K562 (cell line): ENCODE data around the gene RHOB. TPM values are rescaled to one million over a fixed set of nuclear protein-coding genes. Genes with fewer than 3 reads are reported as not detected.

Experiments
- ATF1 ChIP-seq, 2 experiments: fragments of 450-650 bp in 1 of 2; IDR thresholded peaks; 2 replicates each; pipeline ENCODE4 v1.6.1; 2016; ENCODE audit warnings: missing compliant biosample characterization in 1 of 2, missing genetic modification characterization in 1 of 2
- BCOR ChIP-seq: fragments of 450-650 bp; IDR thresholded peaks from 2 replicates; pipeline ENCODE4 v1.6.1; 2016
- CREBBP ChIP-seq: IDR thresholded peaks from one replicate; pipeline ENCODE4 v1.6.1; 2012; ENCODE audit warnings: low read depth, mild to moderate bottlenecking, control low read depth, inconsistent platforms, low read length
- EP400 ChIP-seq: fragments of 450-650 bp; IDR thresholded peaks from 2 replicates; pipeline ENCODE4 v1.6.1; 2017; ENCODE audit warnings: antibody characterized with exemption, mild to moderate bottlenecking, moderate library complexity
- PTBP1 ChIP-seq: fragments of 200-400 bp; formaldehyde crosslinking; IDR thresholded peaks from 2 replicates; pipeline ENCODE4 v1.6.1; 2017; ENCODE audit warnings: low read depth, low read length
- RBM39 ChIP-seq: fragments of 200-400 bp; formaldehyde crosslinking; optimal IDR thresholded peaks from 2 replicates; pipeline ENCODE3; 2018; ENCODE audit warnings: low read depth, low read length
- RFX1 ChIP-seq: fragments of 450-650 bp; IDR thresholded peaks from 2 replicates; pipeline ENCODE4 v1.6.1; 2016; ENCODE audit warnings: mild to moderate bottlenecking, moderate library complexity
- RNF2 ChIP-seq: sonication (generic); IDR thresholded peaks from 2 replicates; pipeline ENCODE4 v1.6.1; 2016
- SLC30A9 ChIP-seq: fragments of 250-450 bp; sonication (Bioruptor Pico); IDR thresholded peaks from 2 replicates; pipeline ENCODE4 v1.8.0; 2022; ENCODE audit warnings: mild to moderate bottlenecking, moderate library complexity
- TAF7 ChIP-seq: fragments of 450-650 bp; IDR thresholded peaks from 2 replicates; pipeline ENCODE4 v1.6.1; 2016; ENCODE audit warnings: missing genetic modification characterization, missing compliant biosample characterization
- ZNF324 ChIP-seq: fragments of 250-450 bp; sonication (Bioruptor Pico); IDR thresholded peaks from 2 replicates; pipeline ENCODE4 v1.4.0; 2020; ENCODE audit warnings: mild to moderate bottlenecking
- polyA plus RNA-seq, 8 experiments: library from polyadenylated mRNA; depleted of rRNA in 4 of 8; stranded (reverse) in 5 of 8; unstranded in 3 of 8; fragments of >200 nt; fragmentation: Nextera tagmentation in 2 of 8; fragmentation: Illumina TruSeq in 1 of 8; extraction: Ambion mirVana in 2 of 8; extraction: Trizol in 1 of 8; gene quantifications; 2 replicates each; pipeline versions ENCODE4 v1.2.1 to v1.2.3, GENCODE V29; 2011 to 2014; ENCODE audit warnings: inconsistent platforms in 1 of 8, missing spikeins in 1 of 8
- total RNA-seq, 7 experiments: library from RNA; depleted of rRNA in 6 of 7; stranded (reverse); fragments of >200 nt in 6 of 7; fragmentation: Illumina TruSeq in 2 of 7; extraction: Trizol in 2 of 7; gene quantifications; 2 replicates each; pipeline versions ENCODE4 v1.2.1 to v1.2.3, GENCODE V29; 2011 to 2021; ENCODE audit warnings: low replicate concordance in 1 of 7
- TF ChIP-seq, protein P1 (sequence below), 2 experiments: fragments of 450-650 bp; formaldehyde crosslinking in 1 of 2; IDR thresholded peaks; 2 replicates each; pipeline versions ENCODE4 v1.4.0 to v1.6.1; 2014 to 2020; ENCODE audit warnings: mild to moderate bottlenecking in 2 of 2, borderline replicate concordance in 1 of 2, low read depth in 1 of 2
- TF ChIP-seq, protein P2 (sequence below), 2 experiments: fragments of 450-650 bp; IDR thresholded peaks; 2 replicates each; pipeline ENCODE4 v1.6.1; 2016
- TF ChIP-seq, protein P3 (sequence below): fragments of 450-650 bp; IDR thresholded peaks from 2 replicates; pipeline ENCODE4 v1.6.1; 2016; ENCODE audit warnings: antibody characterized with exemption
- TF ChIP-seq, protein P4 (sequence below): sonication (generic); formaldehyde crosslinking; IDR thresholded peaks from 2 replicates; pipeline ENCODE4 v1.8.0; 2022; ENCODE audit warnings: mild to moderate bottlenecking, missing genetic modification reagents, borderline replicate concordance

RHOB gene
- total and polyA plus RNA-seq, 9 of the 15 experiments (the other 6 are each of a cell fraction or from before 2014, with no cell fraction given), result 0.07 to 4.8 (median 1.1) TPM

DNA sequence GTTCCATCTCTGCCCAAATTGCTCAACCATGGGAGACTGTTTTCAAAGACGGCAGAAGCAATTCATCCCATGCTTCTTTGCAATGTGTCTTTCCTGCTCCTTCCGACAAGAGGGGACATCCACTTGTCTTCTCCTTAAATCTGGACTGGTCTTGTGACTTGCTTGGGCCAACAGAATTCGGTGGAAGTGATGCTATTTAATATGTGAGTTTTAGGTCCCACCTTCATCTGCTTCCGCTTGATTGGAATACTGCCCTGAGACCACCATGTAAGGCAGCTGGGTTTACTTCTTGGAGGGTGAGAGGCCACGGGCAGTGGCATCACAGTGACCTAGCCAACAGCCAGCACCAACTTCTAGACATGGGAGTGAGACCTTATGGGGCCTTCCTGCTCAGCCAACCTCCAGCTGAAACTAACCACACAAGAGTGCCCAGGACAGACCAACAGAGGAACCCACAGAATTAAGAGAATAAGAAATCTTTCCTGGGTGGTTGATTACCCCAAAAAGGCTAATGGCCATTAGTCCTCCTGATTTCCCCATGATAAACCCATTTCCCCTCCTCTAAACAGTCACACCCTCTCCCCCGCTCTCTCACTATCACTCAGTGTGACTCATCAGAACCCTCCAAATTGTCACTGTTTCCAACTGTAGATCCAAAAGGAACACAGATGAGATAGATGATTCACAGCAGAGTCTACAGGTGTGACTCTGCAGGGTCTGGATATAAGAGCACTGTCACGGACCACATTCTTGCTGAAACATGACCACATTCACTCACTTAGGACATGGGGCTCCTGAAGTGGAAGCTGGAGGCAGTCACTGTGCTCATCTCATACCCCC, 16.2 kb upstream of the RHOB start (continued):
- TF ChIP-seq, protein P1, sequence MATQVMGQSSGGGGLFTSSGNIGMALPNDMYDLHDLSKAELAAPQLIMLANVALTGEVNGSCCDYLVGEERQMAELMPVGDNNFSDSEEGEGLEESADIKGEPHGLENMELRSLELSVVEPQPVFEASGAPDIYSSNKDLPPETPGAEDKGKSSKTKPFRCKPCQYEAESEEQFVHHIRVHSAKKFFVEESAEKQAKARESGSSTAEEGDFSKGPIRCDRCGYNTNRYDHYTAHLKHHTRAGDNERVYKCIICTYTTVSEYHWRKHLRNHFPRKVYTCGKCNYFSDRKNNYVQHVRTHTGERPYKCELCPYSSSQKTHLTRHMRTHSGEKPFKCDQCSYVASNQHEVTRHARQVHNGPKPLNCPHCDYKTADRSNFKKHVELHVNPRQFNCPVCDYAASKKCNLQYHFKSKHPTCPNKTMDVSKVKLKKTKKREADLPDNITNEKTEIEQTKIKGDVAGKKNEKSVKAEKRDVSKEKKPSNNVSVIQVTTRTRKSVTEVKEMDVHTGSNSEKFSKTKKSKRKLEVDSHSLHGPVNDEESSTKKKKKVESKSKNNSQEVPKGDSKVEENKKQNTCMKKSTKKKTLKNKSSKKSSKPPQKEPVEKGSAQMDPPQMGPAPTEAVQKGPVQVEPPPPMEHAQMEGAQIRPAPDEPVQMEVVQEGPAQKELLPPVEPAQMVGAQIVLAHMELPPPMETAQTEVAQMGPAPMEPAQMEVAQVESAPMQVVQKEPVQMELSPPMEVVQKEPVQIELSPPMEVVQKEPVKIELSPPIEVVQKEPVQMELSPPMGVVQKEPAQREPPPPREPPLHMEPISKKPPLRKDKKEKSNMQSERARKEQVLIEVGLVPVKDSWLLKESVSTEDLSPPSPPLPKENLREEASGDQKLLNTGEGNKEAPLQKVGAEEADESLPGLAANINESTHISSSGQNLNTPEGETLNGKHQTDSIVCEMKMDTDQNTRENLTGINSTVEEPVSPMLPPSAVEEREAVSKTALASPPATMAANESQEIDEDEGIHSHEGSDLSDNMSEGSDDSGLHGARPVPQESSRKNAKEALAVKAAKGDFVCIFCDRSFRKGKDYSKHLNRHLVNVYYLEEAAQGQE (IDR thresholded peaks at IDR 0.05; ENCODE audit: borderline replicate concordance), result no peak
- TF ChIP-seq, protein P1 (CRISPR knock-in tag; IDR thresholded peaks at IDR 0.05; ENCODE audit: low read depth), result no peak
- TF ChIP-seq, protein P2, sequence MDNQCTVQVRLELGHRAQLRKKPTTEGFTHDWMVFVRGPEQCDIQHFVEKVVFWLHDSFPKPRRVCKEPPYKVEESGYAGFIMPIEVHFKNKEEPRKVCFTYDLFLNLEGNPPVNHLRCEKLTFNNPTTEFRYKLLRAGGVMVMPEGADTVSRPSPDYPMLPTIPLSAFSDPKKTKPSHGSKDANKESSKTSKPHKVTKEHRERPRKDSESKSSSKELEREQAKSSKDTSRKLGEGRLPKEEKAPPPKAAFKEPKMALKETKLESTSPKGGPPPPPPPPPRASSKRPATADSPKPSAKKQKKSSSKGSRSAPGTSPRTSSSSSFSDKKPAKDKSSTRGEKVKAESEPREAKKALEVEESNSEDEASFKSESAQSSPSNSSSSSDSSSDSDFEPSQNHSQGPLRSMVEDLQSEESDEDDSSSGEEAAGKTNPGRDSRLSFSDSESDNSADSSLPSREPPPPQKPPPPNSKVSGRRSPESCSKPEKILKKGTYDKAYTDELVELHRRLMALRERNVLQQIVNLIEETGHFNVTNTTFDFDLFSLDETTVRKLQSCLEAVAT (IDR thresholded peaks at IDR 0.05), result peak in 1 of 2 experiments; percentile 54; a peak in 1 of 4 replicates
- TF ChIP-seq BCOR (no peak), PTBP1 (no peak), EP400 (no peak), RFX1 (no peak), RBM39 (no peak), ATF1 (CRISPR knock-in tag; IDR thresholded peaks at IDR 0.05) (no peak), ATF1 (tag; IDR thresholded peaks at IDR 0.05) (0 out of 2 replicates have a peak, but pooled peaks have one; percentile 16), SLC30A9 (CRISPR knock-in tag) (no peak), TAF7 (tag) (no peak), CREBBP (no peak), ZNF324 (CRISPR knock-in tag) (no peak), RNF2 (peak; percentile 85; the same call in 1 of the 2 replicates)
- TF ChIP-seq, protein P3, sequence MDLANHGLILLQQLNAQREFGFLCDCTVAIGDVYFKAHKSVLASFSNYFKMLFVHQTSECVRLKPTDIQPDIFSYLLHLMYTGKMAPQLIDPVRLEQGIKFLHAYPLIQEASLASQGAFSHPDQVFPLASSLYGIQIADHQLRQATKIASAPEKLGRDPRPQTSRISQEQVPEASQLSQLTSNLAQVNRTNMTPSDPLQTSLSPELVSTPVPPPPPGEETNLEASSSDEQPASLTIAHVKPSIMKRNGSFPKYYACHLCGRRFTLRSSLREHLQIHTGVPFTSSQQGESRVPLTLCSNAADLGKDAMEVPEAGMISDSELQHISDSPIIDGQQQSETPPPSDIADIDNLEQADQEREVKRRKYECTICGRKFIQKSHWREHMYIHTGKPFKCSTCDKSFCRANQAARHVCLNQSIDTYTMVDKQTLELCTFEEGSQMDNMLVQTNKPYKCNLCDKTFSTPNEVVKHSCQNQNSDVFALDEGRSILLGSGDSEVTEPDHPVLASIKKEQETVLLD, result peak; percentile 24; the same call in 1 of the 2 replicates
- TF ChIP-seq, protein P4, sequence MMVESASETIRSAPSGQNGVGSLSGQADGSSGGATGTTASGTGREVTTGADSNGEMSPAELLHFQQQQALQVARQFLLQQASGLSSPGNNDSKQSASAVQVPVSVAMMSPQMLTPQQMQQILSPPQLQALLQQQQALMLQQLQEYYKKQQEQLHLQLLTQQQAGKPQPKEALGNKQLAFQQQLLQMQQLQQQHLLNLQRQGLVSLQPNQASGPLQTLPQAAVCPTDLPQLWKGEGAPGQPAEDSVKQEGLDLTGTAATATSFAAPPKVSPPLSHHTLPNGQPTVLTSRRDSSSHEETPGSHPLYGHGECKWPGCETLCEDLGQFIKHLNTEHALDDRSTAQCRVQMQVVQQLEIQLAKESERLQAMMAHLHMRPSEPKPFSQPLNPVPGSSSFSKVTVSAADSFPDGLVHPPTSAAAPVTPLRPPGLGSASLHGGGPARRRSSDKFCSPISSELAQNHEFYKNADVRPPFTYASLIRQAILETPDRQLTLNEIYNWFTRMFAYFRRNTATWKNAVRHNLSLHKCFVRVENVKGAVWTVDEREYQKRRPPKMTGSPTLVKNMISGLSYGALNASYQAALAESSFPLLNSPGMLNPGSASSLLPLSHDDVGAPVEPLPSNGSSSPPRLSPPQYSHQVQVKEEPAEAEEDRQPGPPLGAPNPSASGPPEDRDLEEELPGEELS (CRISPR knock-in tag), result no peak
